ENCODE data around the gene PXMP4.

PXMP4 gene

GRCh38 chr20:33746325-33746998 is 26.4 kb upstream of the PXMP4 start:
- no peak for TF ChIP-seq CTCF (conservative IDR thresholded peaks at IDR 0.05; ENCODE audit: control insufficient read depth, insufficient read depth, low read depth, low read length)
- H3K4me3 ChIP-seq (ENCODE audit: control insufficient read depth, low read depth, low read length): no peak overlapping the region
- no peak for DNase-seq (ENCODE audit: low read depth)

- TF ChIP-seq CTCF (conservative IDR thresholded peaks at IDR 0.05; ENCODE audit: control insufficient read depth, insufficient read depth, low read depth, low read length): no peak
- no peak for DNase-seq (ENCODE audit: low read depth)
Measured at GRCh38 chr20:33744773-33745385, 24.8 kb upstream of the PXMP4 start.

GRCh38 chr20:33744181-33744580 is 24.1 kb upstream of the PXMP4 start:
- no peak for DNase-seq (ENCODE audit: low read depth)
- TF ChIP-seq CTCF (conservative IDR thresholded peaks at IDR 0.05; ENCODE audit: control insufficient read depth, insufficient read depth, low read depth, low read length): no peak
- H3K4me3 ChIP-seq (ENCODE audit: control insufficient read depth, low read depth, low read length): no peak overlapping the region

More at GRCh38 chr20:33744773-33745385, 24.8 kb upstream of the PXMP4 start:
- no peak overlapping the region for H3K4me3 ChIP-seq (ENCODE audit: control insufficient read depth, low read depth, low read length)

GRCh38 chr20:33740189-33740588 is 20.1 kb upstream of the PXMP4 start:
- no peak for TF ChIP-seq CTCF (conservative IDR thresholded peaks at IDR 0.05; ENCODE audit: control insufficient read depth, insufficient read depth, low read depth, low read length)
- no peak for DNase-seq (ENCODE audit: low read depth)
- H3K4me3 ChIP-seq (ENCODE audit: control insufficient read depth, low read depth, low read length): no peak overlapping the region

GRCh38 chr20:33739493-33739892 is 19.4 kb upstream of the PXMP4 start:
- TF ChIP-seq CTCF (conservative IDR thresholded peaks at IDR 0.05; ENCODE audit: control insufficient read depth, insufficient read depth, low read depth, low read length): no peak
- H3K4me3 ChIP-seq (ENCODE audit: control insufficient read depth, low read depth, low read length): no peak overlapping the region
- no peak for DNase-seq (ENCODE audit: low read depth)

- H3K4me3 ChIP-seq (ENCODE audit: control insufficient read depth, low read depth, low read length): no peak overlapping the region
- no peak for TF ChIP-seq CTCF (conservative IDR thresholded peaks at IDR 0.05; ENCODE audit: control insufficient read depth, insufficient read depth, low read depth, low read length)
- DNase-seq (ENCODE audit: low read depth): no peak
Measured at GRCh38 chr20:33736962-33737361, 16.9 kb upstream of the PXMP4 start.
